Fibroblast of lung (primary cell): ENCODE data around the gene SLX4.

Experiments
- CTCF ChIP-seq, 2 donors: IDR thresholded peaks in 1 of 2; conservative IDR thresholded peaks in 1 of 2; 1 replicate in 1 of 2; 2 replicates in 1 of 2; pipeline ENCODE4 v1.5.1; 2011 to 2012; ENCODE audit warnings: low read length in 2 of 2, control low read depth in 1 of 2, inconsistent platforms in 1 of 2, low read depth in 1 of 2, mild to moderate bottlenecking in 1 of 2
- EZH2 ChIP-seq: IDR thresholded peaks from 2 replicates; pipeline ENCODE4 v1.5.1; 2012; ENCODE audit warnings: low read length, control low read depth, mild to moderate bottlenecking; ENCODE audit errors: missing control alignments

- TF ChIP-seq EZH2 (no peak), CTCF (conservative IDR thresholded peaks at IDR 0.05 in 1 of 2, IDR thresholded peaks at IDR 0.05 in 1 of 2; ENCODE audit: low read depth in 1 of 2, low read length in 2 of 2) (no peak)
Observed at GRCh38 chr16:3589001-3589400, 22.4 kb downstream of the SLX4 start.
